Activated CD8-positive, alpha-beta memory T cell treated with anti-CD3 and anti-CD28 coated beads, Interleukin-2, amount 50 U/mL, for 4 hours (primary cell): ENCODE data around the gene SYNE1.

ENCODE experiments used
- DNase-seq: peaks from one replicate; pipeline ENCODE4 v3.0.0-alpha.2; 2020

SYNE1 gene

GRCh38 chr6:152310371-152310954, 326.7 kb downstream of the SYNE1 start:
- DNase-seq, result no peak

DNA sequence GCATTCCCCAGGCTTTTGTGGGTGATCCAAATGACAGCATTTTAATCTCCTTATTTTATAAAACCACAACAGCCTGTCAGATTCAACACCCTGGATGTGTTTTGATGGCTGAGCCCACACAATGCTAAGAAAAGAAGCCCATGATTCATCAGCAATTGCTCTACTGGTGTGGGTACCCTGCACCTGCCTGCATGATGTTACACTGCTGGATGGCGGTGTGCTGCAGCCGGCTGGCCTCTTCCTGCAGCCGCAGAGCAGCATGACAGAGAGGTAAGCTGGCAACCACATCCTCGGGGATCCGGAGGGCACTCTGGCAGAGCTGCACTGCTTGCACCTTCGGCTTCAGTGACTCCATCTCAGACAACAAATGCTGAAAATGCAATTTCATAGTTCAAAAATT, 327.5 kb downstream of the SYNE1 start:
- peak; percentile 64 for DNase-seq

- no peak for DNase-seq
Measured at GRCh38 chr6:152309006-152309405, 328.2 kb downstream of the SYNE1 start.

DNA sequence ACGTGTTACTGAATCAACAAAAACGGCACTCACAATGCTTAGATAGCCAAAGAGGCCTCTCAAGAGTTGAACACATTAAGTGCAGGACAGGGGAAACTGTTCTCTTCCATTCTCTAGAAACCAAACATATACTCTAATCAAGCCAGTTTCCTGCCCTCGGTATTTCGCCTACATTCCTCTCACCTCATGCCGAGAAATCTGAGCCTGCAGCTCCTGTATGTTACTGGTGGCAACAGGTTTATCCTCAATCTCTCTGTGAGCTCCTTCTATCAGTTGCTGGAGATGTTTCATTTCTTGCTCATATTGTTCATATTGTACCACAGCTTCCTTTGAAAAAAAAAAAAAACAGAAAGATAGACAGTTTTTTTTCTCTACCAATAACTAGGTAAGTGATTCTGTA, 328.9 kb downstream of the SYNE1 start:
- no peak for DNase-seq

DNA sequence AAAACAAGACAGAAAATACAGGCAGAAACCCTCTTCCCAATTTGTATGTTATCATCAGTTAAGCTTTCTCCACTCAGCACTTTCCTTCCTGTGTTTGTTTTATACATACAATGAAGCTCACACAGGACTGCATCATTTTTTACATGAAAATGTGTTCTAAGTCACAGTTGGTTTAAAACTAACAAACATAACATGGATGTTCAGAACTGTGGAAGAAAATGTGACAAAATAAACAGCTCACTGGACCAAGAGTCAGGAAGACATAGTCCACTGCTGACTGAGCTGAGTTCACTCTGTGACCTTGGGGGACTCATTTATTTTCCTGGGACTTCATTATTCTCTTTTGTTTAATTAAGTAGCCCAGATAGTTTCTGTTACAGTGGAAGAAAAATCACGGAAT, 331.5 kb downstream of the SYNE1 start:
- no peak for DNase-seq

- DNase-seq, result peak; percentile 87
Measured at GRCh38 chr6:152301765-152302568, 335.2 kb downstream of the SYNE1 start.

DNA sequence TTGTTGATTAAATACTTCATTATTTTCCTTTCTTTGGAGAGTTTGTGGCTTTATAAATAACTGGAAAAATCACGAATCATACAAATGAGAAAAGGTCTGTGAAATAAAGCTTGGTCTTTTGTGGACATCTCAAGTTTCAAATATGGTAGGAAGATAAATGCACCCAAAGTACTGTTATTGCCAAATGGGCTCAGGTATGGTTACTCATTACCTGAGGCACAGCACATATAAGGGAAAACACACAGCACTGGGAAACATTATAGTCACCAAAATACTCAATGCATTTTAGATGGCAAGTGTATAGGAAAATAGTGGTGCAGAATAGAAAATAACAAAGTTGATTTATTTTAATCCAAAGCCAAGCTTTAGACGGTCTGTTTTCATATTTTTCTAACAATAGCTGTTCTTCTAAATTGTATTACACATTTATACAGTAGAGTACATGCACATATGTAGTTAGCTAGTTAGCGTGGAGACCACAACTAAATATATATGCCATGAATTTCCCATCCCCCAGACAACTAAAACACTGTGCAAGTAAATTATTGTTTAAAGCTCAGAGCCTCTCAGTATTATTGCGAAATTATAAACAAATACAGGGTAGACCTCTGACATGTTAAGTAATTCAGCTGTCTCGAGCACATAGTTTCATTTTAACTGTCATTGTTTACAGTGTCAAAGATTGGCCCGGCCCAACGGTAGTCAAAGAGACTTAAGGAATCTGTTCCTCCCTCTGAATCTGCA, 336.0 kb downstream of the SYNE1 start:
- DNase-seq, result no peak

- no peak for DNase-seq
Measured at GRCh38 chr6:152300517-152300916, 336.6 kb downstream of the SYNE1 start.

DNA sequence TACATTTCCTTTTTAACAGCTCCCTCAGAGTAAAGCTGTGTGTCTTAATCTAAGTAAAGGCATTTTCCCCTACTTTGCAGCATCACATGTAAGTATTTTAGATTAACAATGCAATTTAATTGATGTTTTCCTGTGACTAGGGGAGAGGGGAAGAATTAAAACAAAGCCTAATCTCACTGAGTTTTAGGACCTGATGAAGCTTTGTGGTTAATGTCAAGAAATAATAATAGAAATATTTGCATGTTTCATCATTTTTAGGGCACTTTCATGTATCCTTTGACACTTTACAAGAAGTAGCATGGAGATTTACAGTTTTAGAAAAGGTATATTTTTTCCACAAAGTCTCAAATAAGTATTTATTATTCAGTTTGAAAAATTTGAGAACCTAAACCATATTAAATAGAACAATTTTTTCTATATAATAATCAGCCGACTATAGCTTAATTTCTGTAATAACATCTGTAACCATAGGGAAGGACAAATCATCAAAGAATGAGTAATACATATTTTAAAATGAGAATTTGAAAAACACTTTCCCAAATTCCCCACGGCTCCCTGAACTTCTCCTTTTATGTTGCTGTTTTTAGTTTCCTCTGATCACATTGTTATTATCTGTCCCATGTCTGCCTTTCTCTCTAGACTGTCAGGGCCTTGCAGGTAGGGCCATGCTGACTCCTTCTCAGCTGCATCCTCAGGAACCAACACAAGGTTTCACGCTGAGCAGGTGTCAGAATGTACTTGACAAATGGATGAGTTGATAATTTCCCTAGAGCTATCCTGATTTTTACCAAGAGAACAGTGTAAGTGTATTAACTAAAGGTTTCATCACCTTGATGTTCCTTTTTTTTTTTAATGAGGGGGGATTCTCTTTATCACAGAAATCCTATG, 338.1 kb downstream of the SYNE1 start:
- no peak for DNase-seq

GRCh38 chr6:152298055-152298647, 339.0 kb downstream of the SYNE1 start:
- no peak for DNase-seq

GRCh38 chr6:152296648-152297376, 340.4 kb downstream of the SYNE1 start:
- DNase-seq, result no peak

- no peak for DNase-seq
Measured at GRCh38 chr6:152295920-152296319, 341.2 kb downstream of the SYNE1 start.

DNA sequence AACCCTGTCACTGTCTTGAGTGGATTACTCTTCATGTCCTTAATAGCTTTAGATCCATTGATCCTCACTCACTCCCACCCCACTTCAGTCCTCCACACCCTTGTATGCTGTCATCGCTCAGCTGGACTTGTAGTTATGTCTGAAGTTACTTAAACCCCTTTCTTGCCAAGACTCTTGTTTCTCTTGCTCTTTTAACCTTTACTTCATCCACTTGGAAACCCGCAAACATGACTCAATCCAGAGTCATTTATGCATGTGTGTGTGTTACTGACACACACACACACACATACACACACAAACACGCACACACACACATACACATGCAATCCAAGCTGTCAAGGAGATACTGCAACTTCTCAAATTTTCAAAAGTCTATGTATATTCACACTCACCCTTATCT, 341.8 kb downstream of the SYNE1 start:
- DNase-seq, result no peak

GRCh38 chr6:152293404-152293803, 343.8 kb downstream of the SYNE1 start:
- DNase-seq, result no peak

DNA sequence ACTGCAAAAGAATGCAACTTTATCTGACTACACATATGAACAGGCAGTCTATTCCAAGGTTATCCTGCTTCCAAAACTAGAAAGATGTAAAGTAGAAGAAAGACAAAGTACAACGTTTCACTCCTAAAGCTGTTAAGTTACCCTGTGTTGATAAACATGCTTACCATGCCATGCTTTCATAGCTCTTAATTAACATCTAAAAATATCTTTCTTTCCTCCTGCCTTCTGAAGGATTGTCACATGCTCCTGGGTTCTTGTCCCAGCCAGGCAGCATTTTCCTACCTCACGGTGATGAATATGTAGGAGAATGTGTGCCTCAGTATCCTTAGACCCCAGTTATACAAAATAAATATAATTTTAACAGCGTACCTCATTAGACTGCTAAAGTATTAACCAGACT, 344.6 kb downstream of the SYNE1 start:
- DNase-seq, result no peak

DNA sequence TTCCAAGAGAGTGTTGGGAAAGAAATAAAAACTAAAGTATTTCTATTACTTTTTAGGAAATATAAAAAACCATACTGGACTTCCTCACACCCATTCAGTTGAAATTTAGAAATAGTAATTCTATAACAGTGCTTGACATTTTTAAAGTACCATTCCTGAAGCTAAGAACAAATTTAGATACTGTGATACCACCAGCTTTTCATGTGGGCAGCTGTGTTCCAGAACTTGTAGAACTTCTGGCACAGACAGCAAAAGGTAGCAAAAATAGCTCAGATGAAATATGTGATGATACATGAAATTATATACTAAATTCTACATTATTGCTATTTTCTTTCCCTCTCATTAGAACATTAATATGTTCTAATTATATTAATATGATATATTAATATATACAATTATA, 346.5 kb downstream of the SYNE1 start:
- no peak for DNase-seq

- no peak for DNase-seq
Measured at GRCh38 chr6:152277826-152278329, 359.3 kb downstream of the SYNE1 start.

DNA sequence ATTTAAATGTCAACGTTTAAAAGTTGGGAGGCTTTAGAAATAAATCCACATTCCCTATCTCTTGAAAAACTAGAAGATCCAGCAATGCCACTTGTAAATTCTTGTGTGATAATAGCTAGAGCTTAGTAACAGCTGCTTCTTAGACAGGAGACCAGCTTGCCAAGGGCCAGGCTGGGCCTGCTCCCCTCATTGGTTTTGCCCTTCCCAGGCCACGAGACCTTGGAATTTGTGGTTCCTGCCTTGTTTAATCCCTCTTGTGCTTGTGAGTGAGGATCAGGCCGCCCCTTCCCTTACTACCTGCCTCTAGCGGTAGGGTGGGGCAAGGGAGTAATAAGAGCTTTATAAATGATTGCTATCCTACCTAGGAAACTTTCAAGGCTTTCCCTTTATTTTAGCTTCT, 363.5 kb downstream of the SYNE1 start:
- no peak for DNase-seq

- DNase-seq, result no peak
Measured at GRCh38 chr6:152273002-152273401, 364.2 kb downstream of the SYNE1 start.

DNA sequence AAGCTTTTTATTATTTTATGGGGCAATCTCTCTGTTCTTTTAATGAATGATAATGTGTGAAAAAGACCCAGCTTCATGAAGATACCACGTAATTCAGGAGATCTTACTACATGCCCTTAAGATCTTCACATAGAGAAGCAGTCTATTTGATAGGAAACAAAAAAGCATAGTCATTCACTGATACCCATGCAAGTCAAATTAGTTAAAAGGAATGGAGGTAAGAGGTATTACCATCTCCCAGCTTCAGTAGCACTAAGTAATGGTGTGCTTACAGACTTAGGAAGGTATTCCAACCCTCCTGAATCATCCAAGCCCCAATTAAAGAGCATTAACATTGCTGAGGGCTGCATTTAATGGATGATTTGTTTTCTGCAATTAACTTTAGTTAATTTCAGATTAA, 364.7 kb downstream of the SYNE1 start:
- DNase-seq, result no peak

GRCh38 chr6:152271776-152272464, 365.2 kb downstream of the SYNE1 start:
- DNase-seq, result no peak
